HG02884 (cell line): ENCODE measurements around the gene TPSB2.
"Not testable (repeated sequence)": the region's sequence is repeated elsewhere in the genome, so short reads cannot be mapped to it uniquely, and the experiment has no call there.

Source experiments
- ATAC-seq: cut with Tn5 transposase; IDR thresholded peaks from one replicate; pipeline ENCODE4 v1.9.1; 2021; ENCODE audit warnings: mild to moderate bottlenecking, moderate library complexity; ENCODE audit not compliant: unreplicated experiment

The TPSB2 gene

DNA sequence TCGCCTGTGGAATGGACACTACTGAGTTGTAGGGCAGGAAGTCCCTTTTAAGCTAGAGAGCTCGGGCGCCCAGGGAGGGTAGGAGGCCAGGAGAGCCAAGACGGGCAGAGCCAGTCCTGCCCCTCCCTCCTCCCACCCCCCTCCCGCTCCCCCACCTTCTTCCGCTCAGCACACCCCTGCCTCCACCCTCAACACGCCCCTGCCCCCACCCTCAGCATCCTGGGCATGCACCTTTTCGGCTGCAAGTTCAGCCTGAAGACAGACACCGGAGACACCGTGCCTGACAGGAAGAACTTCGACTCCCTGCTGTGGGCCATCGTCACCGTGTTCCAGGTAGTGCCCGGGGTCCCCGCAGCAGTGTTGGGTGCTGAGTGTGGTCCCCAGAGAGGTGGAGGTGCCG, 23.2 kb downstream of the TPSB2 start:
- no peak for ATAC-seq

DNA sequence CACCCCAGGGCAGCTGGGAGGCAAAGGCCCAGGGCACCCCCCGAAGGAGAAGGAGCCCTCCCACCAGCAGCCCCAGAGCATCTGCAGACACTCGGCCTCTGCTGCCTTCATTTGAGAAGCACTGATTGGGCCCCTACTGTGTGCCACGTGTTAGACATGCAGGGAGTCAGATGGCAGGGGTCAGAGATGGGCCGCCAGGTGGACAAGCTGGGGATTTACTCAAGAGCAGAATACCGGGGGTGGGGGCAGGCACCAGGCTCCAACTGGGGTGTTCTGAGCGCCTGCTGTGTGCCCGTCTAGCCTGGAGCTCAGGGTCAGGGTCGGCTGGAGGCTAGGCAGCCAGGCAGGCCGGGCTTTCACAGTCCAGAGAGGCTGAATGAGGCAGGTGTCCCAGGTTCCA, 23.7 kb downstream of the TPSB2 start:
- ATAC-seq: no peak

DNA sequence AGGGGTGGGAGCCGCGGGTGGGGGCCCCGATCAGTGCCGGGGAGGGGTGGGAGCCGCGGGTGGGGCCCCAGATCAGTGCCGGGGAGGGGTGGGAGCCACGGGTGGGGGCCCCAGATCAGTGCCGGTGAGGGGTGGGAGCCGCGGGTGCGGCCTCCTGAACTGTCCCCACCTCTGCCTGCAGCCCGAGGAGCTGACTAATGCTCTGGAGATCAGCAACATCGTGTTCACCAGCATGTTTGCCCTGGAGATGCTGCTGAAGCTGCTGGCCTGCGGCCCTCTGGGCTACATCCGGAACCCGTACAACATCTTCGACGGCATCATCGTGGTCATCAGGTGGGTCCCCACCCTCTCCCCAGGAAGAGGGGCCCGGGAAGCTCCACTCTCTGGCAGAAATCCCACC, 25.1 kb downstream of the TPSB2 start:
- no peak for ATAC-seq

DNA sequence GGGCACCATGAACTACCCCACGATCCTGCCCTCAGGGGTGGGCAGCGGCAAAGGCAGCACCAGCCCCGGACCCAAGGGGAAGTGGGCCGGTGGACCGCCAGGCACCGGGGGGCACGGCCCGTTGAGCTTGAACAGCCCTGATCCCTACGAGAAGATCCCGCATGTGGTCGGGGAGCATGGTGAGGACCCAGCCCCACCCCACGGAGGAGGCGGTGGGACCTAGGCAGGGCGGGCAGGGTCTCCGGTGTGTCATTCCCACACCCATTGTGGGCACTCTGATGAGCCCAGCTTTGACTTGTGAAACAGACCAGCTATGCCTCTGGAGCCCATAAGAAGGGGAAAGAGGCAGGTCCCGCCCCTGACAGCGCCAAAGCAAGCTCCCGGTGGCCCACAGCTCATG, 27.7 kb downstream of the TPSB2 start:
- ATAC-seq: no peak

DNA sequence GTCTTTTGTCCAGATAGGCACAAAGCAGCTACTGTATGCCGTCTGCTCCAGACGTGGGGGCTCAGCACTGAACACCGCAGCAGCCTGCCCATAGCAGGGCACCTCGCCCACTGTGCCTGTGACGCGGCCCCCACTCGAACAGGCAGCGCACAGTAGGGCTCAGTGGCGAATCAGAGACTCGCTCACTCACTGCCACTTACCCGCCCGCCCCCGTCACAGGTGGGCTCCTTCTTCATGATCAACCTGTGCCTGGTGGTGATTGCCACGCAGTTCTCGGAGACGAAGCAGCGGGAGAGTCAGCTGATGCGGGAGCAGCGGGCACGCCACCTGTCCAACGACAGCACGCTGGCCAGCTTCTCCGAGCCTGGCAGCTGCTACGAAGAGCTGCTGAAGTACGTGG, 28.5 kb downstream of the TPSB2 start:
- no peak for ATAC-seq

DNA sequence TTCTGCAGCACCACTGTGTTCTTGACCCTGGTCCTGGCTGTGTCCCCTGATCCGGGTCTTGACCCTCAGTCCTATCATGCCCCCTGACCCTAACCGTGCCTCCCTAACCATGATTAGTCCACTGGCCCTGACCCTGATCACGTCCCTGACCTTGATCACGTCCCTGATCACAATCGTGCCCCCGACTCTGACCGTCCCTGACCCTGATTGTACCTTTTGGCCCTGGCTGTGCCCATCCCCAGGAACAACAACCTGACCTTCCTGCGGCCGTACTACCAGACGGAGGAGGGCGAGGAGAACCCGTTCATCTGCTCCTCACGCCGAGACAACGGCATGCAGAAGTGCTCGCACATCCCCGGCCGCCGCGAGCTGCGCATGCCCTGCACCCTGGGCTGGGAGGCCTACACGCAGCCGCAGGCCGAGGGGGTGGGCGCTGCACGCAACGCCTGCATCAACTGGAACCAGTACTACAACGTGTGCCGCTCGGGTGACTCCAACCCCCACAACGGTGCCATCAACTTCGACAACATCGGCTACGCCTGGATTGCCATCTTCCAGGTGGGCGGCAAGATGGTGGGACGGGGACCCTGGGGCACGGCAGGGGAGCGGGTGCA, 29.9 kb downstream of the TPSB2 start:
- ATAC-seq: no peak

DNA sequence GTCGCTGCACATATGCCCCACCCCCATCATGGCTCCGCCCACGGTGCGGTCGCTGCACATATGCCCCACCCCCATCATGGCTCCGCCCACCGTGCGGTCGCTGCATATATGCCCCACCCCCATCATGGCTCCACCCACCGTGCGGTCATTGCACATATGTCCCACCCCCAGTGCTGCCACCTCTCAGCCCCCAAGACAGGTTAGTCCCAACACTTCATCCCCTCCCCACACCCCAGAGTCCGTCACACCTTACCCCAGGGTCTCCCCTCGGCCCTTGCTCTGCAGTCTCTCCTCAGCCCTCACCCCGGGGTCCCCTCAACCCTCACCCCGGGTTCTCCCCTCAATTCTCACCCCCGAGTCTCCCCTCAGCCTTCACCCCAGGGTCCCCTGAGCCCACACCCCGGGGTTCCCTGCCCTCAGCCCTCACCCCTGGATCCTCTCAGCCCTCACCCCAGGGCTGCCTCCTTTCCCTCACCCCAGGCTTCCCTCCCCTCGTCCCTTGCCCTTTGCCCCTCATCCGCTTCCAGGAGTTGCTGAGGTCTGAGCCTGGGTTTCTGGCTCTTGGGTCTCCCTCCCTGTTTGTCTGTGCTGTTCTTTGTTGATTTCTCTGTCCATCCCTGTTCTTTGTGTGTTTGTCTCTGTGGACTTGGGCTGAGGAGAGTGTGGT, 30.5 kb downstream of the TPSB2 start:
- no peak for ATAC-seq

DNA sequence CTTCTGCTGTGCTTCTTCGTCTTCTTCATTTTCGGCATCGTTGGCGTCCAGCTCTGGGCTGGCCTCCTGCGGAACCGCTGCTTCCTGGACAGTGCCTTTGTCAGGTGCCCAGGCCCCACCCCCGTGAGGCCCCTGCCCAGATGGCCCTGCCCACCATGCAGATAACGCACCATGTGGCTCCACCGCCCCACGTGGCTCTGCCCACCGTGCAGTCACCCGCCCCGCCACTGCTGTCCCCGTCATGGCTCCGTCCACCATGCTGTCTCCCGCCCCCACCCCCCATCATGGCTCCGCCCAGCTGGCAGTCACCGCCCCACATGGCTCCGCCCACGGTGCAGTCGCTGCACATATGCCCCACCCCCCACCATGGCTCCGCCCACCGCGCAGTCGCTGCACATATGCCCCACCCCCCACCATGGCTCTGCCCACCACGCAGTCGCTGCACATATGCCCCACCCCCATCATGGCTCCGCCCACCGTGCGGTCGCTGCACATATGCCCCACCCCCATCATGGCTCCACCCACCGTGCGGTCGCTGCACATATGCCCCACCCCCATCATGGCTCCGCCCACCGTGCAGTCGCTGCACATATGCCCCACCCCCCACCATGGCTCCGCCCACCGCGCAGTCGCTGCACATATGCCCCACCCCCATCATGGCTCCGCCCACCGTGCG, 31.2 kb downstream of the TPSB2 start:
- ATAC-seq: not testable (repeated sequence)

DNA sequence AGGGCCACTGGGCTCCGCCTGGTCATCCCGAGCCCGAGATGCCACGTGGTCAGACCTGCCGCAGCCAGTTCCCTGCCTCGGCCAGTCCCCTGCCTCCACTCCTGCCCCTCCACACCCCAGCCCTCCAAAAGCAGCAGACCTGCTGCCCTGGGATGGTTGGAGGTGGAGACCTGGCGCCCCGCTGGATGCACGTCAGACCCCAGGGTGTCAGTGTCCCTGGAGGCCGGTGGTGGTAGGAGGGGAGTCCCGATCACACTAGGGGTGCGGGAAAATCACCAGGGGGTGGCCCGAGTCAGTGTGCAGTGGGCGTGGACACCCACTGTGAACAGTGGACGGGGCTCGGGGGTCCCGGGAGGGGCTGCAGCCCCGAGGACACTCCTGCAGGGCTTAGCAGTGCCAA, 31.8 kb downstream of the TPSB2 start:
- ATAC-seq: no peak

DNA sequence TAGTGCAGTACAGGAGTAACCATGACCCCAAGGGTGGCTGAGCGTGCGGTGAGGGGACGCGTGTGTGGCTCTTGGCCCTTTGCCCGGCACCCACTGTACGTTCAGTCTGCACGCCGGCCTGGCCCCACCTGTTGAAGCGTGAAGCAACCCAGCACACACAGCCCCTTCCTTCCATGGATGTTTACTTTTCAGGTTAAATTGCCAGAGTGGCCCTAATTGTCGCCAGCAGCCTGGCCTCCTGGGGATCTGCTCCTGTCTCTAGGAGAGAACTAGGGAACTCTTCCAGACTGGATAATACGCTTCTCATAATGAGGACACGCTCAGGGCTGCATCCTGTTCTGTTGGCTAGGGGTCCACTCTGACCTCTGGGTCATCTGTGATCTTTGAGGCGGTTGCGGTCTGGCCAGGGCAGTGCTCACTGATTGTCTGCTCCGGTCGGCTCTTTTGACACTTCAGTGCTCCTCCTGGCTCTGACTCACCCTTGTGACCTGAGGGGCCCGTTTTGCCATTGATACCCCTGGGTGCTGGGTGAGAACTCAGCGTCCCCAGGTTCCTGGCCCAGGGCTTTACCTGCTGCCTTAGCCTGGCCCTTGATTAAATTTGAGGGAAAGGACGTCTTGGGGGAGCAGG, 32.6 kb downstream of the TPSB2 start:
- ATAC-seq: no peak

DNA sequence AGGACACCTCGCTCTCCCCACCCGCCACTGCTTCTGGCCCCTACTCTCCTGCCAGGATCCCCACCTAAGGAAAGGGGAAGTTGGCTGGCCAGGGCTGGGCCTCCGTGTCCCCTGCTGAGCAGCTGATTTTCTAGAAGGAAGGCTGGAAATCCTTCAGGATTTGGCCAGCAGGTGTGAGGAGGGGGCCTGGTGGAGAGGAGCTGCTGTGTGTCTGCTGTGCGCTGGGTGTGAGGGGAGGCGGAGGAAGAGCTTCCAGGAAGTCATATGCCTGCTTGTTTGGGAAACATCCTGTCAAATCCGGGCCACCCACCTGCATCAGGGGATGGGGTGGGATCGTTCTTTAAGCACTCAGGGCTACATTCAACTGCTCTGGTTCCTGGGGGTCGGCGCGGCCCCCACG, 33.5 kb downstream of the TPSB2 start:
- no peak for ATAC-seq

DNA sequence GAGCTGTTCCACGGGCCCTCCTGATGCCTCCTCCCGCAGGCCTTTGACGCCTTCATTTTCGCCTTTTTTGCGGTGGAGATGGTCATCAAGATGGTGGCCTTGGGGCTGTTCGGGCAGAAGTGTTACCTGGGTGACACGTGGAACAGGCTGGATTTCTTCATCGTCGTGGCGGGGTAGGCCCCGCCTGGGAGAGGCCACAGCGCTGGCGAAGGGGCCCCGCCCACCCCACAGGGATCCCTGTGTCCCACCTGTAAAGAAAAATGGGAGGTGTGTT, 34.7 kb downstream of the TPSB2 start:
- ATAC-seq: no peak

DNA sequence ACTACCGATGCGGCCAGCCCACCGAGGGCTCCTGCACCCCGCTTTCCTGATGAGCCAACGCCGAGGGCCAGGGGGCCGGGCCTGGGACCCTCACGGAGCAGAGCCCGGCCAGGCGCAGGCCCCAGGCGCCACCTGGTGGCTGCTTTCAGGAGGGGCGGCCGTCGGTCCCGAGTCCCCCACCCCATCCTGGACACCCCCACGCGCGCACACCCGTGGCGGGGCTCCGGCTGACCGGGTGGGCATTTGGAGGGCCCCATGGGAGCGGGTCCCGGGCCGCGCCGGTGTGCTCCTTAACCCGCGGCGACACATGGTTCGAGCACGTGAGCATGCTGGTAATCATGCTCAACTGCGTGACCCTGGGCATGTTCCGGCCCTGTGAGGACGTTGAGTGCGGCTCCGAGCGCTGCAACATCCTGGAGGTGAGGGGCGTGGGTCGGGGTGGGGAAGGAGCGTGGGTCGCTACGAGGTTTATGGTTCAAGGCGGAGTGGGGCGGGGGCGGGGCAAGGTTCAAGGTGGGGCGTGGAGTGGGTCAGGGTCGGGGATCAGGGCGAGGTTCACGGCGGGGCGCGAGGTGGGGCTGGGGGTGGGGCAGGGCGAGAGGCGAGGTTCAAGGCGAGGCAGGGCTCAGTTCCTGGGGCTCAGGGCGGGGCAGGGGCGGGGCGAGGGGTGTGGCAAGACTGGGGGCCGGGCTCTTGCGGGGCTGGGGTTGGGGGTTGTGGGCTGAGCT, 35.2 kb downstream of the TPSB2 start:
- no peak for ATAC-seq

DNA sequence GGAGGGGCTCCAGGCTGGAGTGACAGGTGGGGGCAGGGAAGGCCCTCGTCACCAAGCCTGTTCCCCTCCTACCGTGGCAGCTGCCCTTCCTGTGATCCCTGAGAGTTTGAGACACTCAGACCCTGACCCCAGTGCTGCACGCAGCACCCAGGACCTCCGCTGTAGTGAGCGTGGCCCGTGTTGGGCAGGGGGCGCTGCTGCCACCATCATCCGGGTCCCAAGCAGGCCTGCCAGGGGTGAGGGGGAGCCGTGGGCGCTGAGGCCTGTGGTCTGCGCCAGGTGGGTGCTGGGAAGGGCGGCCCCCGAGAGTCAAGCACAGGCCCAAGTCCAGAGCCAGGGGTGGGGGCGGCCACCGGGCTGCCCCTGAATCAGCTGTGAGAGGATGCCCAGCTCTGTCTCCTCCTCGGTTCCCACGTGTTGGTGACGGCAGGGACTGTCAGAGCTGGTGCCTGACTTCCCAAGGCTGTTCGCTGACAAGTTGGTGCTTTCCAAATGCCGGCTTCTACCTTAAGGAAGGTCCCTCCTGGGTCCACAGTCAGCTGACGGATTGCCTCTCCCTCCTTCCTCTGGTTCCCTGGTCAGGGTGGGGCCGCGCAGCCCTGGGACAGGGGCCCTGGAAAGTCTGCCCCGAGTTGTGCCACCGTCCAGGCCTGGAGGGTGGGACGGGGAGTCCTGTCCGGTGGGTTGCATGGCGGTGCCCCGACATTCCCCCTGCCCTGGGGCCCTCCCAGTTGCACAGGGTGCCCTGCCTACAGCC, 36.0 kb downstream of the TPSB2 start:
- ATAC-seq: no peak

DNA sequence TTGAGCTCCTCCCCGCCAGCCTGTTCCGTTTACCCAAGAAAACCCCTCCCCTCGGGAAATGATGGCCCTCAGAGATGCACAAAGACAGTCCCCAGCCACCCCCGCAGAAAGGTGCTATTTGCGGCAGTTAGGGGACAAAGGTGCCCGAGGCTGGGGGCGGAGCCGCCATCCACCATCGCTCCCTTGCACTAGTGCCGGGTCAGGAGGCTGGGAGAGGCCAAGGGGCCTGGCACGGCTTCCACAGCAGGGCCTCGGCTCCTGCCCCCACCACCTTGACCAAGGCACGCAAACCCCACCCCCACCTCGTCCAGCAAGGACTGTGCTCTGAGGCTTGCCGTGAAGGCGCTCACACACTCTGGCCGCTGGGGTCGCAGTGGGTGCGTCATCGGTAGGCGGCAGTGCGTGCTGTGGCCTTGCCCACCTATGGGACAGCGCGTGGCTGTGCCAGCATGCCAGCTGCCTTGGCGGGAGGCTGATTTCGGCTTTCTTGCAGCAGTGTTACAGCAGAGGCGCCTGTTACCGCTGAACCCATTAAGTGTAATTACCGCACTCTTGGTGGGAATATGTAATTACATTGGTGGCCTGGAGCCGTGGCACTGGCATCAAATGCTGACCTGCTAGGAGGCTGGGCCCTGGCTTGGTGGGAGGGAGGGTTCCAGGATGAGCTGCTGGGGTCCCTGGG, 36.7 kb downstream of the TPSB2 start:
- ATAC-seq: no peak

DNA sequence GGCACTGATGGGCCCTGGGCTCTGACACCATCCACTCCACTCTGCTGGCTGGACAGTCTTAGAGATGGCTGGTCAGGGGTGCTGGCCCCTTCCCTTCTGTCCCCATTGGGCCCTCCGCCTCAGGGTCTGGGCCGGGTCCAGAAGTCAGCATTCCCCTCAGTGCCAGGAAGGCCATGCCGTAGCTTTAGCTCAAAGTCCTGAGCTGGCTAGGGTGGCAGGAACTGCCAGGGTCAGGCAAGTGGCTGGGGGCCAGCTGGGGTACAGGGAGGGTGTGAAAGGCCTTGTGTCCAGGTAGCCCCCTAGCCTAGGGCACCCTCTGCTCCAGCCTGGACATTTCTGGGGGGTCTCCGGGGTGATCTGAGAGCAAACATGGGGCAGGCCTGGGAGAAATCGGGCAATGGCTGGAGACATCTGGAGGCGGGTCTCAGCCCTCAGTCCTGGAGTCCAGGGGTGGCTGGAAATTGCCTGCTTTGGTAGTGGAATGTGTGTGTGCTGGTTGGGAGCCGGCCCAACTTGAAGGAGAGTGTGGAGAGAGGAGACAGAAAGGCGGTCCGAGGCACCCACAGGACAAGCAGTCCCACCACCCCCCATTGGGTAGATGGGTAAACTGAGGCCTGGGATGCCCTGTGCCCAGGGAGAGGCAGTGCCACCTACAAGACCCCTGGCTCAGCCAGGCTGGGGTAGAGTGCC, 37.5 kb downstream of the TPSB2 start:
- ATAC-seq: no peak

DNA sequence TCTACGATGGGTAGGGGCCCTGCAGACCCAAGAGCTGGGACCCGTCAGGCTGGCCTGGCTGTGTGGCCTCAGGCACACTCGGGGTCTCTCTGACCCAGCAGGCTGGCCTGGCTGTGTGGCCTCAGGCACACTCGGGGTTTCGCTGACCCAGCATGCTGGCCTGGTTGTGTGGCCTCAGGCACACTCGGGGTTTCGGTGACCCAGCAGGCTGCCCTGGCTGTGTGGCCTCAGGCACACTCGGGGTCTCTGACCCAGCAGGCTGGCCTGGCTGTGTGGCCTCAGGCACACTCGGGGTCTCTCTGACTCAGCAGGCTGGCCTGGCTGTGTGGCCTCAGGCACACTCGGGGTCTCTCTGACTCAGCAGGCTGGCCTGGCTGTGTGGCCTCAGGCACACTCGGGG, 39.2 kb downstream of the TPSB2 start:
- ATAC-seq: not testable (repeated sequence)

DNA sequence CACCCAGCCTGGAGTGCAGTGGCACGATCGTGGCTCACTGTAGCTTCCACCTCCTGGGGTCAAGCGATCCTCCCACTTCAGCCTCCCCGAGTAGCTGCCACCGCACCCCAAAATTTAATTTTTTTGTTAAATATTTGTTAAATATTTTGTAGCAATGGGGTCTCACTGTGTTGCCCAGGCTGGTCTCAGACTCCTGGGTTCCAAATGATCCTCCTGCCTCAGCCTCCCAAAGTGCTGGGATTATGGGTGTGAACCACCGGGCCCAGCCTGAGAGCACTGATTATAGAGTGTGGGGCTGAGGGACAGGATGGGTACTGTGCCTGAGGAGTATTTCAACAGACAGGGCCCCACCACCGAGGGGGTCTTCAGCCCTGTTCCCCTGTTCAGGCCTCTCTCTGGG, 40.5 kb downstream of the TPSB2 start:
- ATAC-seq: no peak

DNA sequence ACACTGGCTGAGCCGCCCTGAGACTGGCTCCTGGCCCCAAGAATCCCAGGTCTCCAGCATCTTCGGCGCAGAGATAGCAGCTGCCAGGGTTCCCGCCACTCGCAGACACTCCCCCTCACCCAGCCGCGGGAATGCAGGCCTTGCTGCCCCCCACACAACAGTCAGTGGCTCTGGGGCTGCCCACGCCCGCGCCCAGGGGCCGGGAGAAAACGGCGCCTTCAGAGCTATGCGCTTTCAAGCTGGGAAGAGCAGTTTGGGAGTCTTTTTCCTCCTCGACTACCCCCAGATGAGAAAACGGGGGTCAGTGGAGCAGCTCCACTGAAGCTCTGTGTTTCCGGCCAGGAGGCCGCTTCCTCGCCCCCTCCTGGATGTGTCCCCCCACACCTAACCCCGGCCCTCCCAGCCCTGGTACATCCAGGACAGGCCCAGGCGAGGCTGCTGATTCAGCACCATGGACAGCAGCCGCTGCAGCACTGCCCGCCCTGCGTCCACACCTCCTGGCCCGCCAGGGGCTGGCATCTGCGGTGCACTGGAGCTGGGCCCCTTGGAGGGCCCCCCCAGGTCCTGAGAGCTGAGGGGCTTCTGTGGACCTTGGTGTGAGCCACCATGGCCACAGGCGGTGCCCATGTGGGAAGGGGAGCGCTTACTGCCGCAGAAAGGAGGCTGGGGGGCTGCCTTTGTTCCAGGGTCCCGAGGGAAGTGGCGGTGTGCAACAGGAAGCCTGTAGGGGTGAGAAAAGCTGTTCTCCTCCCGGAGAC, 41.4 kb downstream of the TPSB2 start:
- no peak for ATAC-seq
